HEK293T (cell line): ENCODE data around the gene LRP5.

ENCODE experiments used
- CTCF ChIA-PET: fragments of 350-600 bp; formaldehyde crosslinking; extraction: SDS; loops from one replicate; lab custom pipeline; 2021; ENCODE audit warnings: antibody characterized with exemption, inconsistent platforms; lab: Yijun Ruan, JAX
- POLR2A ChIA-PET: fragments of 350-600 bp; formaldehyde crosslinking; extraction: SDS; loops from one replicate; lab custom pipeline; 2020; ENCODE audit warnings: antibody characterized with exemption, inconsistent platforms; lab: Yijun Ruan, JAX
- DNase-seq: peaks from one replicate; pipeline ENCODE4 v3.0.0; 2012; ENCODE audit warnings: mixed read lengths; ENCODE audit errors: extremely low spot score
- ARNT ChIP-seq: fragments of 450-650 bp; IDR thresholded peaks from 2 replicates; pipeline ENCODE4 v1.6.1; 2017; ENCODE audit warnings: mild to moderate bottlenecking
- BHLHE40 ChIP-seq: fragments of 450-650 bp; IDR thresholded peaks from 2 replicates; pipeline ENCODE4 v1.6.1; 2016; ENCODE audit warnings: mild to moderate bottlenecking, moderate library complexity, borderline replicate concordance
- CTBP1 ChIP-seq: fragments of 450-650 bp; IDR thresholded peaks from 2 replicates; pipeline ENCODE4 v1.6.1; 2016; ENCODE audit warnings: borderline replicate concordance
- ELF4 ChIP-seq: fragments of 450-650 bp; IDR thresholded peaks from 2 replicates; pipeline ENCODE4 v1.6.1; 2017; ENCODE audit warnings: antibody characterized with exemption
- FOXA1 ChIP-seq: fragments of 450-650 bp; IDR thresholded peaks from 2 replicates; pipeline ENCODE4 v1.6.1; 2016; ENCODE audit warnings: mild to moderate bottlenecking
- FOXK2 ChIP-seq: fragments of 450-650 bp; IDR thresholded peaks from 2 replicates; pipeline ENCODE4 v1.6.1; 2016; ENCODE audit warnings: mild to moderate bottlenecking
- FOXM1 ChIP-seq: fragments of 450-650 bp; IDR thresholded peaks from 2 replicates; pipeline ENCODE4 v1.6.1; 2017; ENCODE audit warnings: mild to moderate bottlenecking, borderline replicate concordance
- HDGF ChIP-seq: fragments of 450-650 bp; IDR thresholded peaks from 2 replicates; pipeline ENCODE4 v1.6.1; 2017; ENCODE audit warnings: antibody characterized with exemption, borderline replicate concordance
- L3MBTL2 ChIP-seq: fragments of 450-650 bp; conservative IDR thresholded peaks from 2 replicates; pipeline ENCODE4 v1.6.1; 2016; ENCODE audit warnings: mild to moderate bottlenecking
- LEF1 ChIP-seq: fragments of 450-650 bp; IDR thresholded peaks from 2 replicates; pipeline ENCODE4 v1.6.1; 2017; ENCODE audit warnings: mild to moderate bottlenecking, borderline replicate concordance
- NFRKB ChIP-seq: fragments of 450-650 bp; IDR thresholded peaks from 2 replicates; pipeline ENCODE4 v1.6.1; 2016; ENCODE audit warnings: mild to moderate bottlenecking, moderate library complexity
- PKNOX1 ChIP-seq: fragments of 450-650 bp; IDR thresholded peaks from 2 replicates; pipeline ENCODE4 v1.6.1; 2016
- SP1 ChIP-seq: fragments of 450-650 bp; IDR thresholded peaks from 2 replicates; pipeline ENCODE4 v1.6.1; 2017
- SUZ12 ChIP-seq: fragments of 450-650 bp; IDR thresholded peaks from 2 replicates; pipeline ENCODE4 v1.6.1; 2016; ENCODE audit warnings: mild to moderate bottlenecking
- TARDBP ChIP-seq: fragments of 450-650 bp; IDR thresholded peaks from 2 replicates; pipeline ENCODE4 v1.6.1; 2016
- ZNF384 ChIP-seq: fragments of 450-650 bp; IDR thresholded peaks from 2 replicates; pipeline ENCODE4 v1.6.1; 2016

The LRP5 gene

DNA sequence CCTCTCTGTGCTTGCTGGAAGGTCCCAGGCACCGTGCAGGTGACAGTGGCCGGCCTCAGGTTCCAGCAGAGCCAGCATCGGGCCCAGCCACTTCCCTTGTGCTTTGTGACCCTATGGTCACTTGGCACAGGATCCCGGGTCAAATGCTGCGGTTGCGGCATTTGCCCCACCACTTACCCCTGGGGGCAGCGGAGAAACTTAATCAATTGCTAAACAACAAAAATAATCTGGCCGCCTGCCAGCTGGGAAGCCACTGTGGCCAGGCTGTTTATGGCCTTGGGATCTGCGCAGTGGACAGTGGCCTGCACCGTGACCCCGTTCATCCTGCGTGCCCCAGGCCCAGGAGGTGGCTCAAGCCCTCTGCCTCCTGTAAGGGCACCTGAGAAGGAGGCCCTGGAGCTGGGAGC is 65.0 kb downstream of the LRP5 start:
- TF ChIP-seq FOXK2 (no peak), L3MBTL2 (no peak), ARNT (no peak), FOXA1 (no peak), LEF1 (no peak), CTBP1 (no peak), BHLHE40 (no peak), SP1 (no peak), TARDBP (no peak), PKNOX1 (no peak), ELF4 (no peak), ZNF384 (no peak), SUZ12 (no peak), HDGF (no peak), NFRKB (no peak), FOXM1 (no peak)
- ChIA-PET CTCF (no interaction called here), POLR2A (no interaction called here)
- no peak for DNase-seq

- POLR2A ChIA-PET: no interaction called here
- no peak for DNase-seq
- no peak for TF ChIP-seq FOXK2
- TF ChIP-seq HDGF: no peak
- no peak for TF ChIP-seq CTBP1
- no peak for TF ChIP-seq FOXA1
- no peak for TF ChIP-seq NFRKB
- TF ChIP-seq L3MBTL2: no peak
- no peak for TF ChIP-seq SP1
- TF ChIP-seq PKNOX1: no peak
- TF ChIP-seq ELF4: no peak
- TF ChIP-seq TARDBP: no peak
- TF ChIP-seq BHLHE40: no peak
- no peak for TF ChIP-seq LEF1
- no peak for TF ChIP-seq FOXM1
- no peak for TF ChIP-seq ZNF384
- no peak for TF ChIP-seq ARNT
- TF ChIP-seq SUZ12: no peak
- CTCF ChIA-PET: no interaction called here
Observed at GRCh38 chr11:68379206-68379605, 66.8 kb downstream of the LRP5 start.

- no peak for TF ChIP-seq CTBP1
- TF ChIP-seq NFRKB: no peak
- no peak for TF ChIP-seq ZNF384
- no peak for TF ChIP-seq SP1
- TF ChIP-seq HDGF: no peak
- no peak for TF ChIP-seq ELF4
- TF ChIP-seq FOXK2: no peak
- TF ChIP-seq FOXA1: no peak
- no peak for TF ChIP-seq ARNT
- ChIA-PET CTCF (interaction anchor here (0.5 to 0.8 kb wide), 2 partner anchors 85 to 124 kb away, joined by 3 to 6 read pairs; no protein-coding TSS in a partner anchor), POLR2A (no interaction called here)
- DNase-seq: no peak
Observed at GRCh38 chr11:68380786-68381622, 68.6 kb downstream of the LRP5 start.

DNA sequence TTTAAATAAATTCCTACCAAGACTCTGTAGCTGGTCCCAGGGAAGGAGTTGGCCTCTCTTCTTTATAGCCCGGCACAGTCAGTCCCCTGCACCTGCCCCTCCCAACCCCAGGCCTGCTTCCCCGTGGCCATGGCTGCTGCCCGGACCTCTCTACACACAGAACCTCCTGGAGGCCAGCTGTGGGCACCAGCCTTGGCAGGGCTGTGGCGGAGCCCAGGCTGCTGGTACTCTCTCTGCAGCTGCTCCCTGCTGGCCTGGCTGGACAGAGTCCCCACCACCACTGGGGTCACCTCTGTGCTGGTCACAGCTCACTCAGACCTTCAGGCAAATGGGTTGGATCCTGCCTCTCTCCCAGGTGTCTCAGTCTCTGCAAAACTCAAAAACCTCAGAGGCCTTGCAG is 69.3 kb downstream of the LRP5 start:
- ChIA-PET CTCF (interaction anchor here (0.5 to 0.8 kb wide), 2 partner anchors 86 to 125 kb away, joined by 3 to 6 read pairs; no protein-coding TSS in a partner anchor), POLR2A (no interaction called here)
- DNase-seq: no peak
- TF ChIP-seq LEF1 (no peak), BHLHE40 (no peak), ELF4 (no peak), NFRKB (no peak), FOXM1 (no peak), PKNOX1 (no peak), FOXK2 (no peak), HDGF (no peak), FOXA1 (no peak), SP1 (no peak), CTBP1 (no peak), L3MBTL2 (no peak), ZNF384 (no peak), SUZ12 (no peak), TARDBP (no peak), ARNT (no peak)

DNA sequence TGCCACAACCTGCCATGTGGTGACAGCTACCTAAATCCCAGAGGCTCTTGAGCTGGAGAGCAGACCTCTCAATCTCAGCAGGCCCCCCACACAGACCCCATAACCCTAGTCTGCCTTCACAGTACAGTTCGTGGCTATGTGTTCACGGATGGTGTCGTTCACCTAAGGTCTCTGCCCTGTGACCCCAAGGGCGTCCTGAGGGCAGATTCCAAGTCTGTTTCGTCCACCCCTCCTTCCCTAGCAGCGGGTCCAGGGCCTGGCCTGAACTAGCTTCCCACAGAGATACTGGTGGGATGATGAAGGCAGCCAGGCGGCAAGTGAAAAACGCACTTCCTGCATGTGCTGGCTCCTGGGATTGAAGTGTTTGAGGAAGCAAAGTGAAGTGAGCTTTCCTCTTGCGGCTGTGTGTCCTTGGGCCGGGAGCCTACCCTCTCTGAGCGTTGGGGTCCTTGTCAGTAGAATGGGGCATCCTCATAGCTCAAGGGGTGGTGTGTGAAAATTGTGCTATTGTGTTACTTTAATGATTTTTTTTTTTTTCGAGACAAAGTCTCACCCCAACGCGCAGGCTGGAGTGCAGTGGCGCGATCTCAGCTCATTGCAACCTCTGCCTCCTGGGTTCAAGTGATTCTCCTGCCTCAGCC is 70.1 kb downstream of the LRP5 start:
- no peak for DNase-seq
- TF ChIP-seq BHLHE40 (no peak), TARDBP (no peak), LEF1 (no peak), ARNT (no peak), ELF4 (no peak), FOXA1 (no peak), SP1 (no peak), HDGF (no peak), FOXK2 (no peak), L3MBTL2 (no peak), ZNF384 (no peak), FOXM1 (no peak), PKNOX1 (no peak), NFRKB (no peak), SUZ12 (no peak), CTBP1 (no peak)
- ChIA-PET CTCF (interaction anchor here (0.6 kb wide), 1 partner anchor 126 kb away, joined by 3 read pairs; no protein-coding TSS in a partner anchor), POLR2A (no interaction called here)
